Measurements from ENCODE around the gene RGS10. TPM values are rescaled to one million over a fixed set of nuclear protein-coding genes. Genes with fewer than 3 reads are reported as not detected.

Gene RGS10
- total RNA-seq, 1 experiment from 2014 or later: 10.6 TPM

DNA sequence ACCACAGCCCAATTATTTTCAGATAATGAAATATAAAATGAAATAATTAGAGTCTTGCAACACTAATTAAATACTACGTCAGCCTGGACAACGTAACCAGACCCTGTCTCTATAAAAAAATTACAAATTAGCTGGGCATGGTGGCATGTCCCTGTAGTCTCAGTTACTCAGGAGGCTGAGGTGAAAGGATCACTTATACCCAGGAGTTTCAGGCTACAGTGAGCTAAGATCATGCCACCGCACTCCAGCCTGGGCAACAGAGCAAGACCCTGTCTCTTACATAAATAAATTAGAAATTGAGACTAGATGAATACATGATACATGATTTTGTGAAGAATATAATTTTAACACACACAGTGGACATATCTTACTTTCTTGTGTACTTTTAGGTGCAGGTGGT, 35.8 kb upstream of the RGS10 start:
- H3K27me3 Mint-ChIP-seq (ENCODE audit: low read depth): no peaks in the 10 kb centered on the region
- Histone ChIP-seq H3K14ac (ENCODE audit: insufficient read depth, low read length) (no peak overlapping the region), H3K56ac (ENCODE audit: insufficient read length, low read depth, low read length) (no peak overlapping the region), H4K8ac (replicated peaks; ENCODE audit: insufficient read length, low read depth, low read length) (no peak overlapping the region), H4K20me1 (ENCODE audit: control insufficient read depth, insufficient read depth, insufficient read length) (no peaks in the 10 kb centered on the region), H2AK5ac (ENCODE audit: insufficient read length, low read length) (no peak overlapping the region), H3K9me3 (ENCODE audit: control insufficient read depth, low read depth, low read length) (no peaks in the 10 kb centered on the region), H2BK5ac (ENCODE audit: insufficient read length, low read length) (no peak overlapping the region), H3K4me2 (ENCODE audit: insufficient read depth, insufficient read length, low read length) (no peak overlapping the region), H2BK12ac (ENCODE audit: insufficient read length, low read depth, low read length) (no peak overlapping the region), H2AFZ (ENCODE audit: low read length) (no peak overlapping the region), H2BK20ac (ENCODE audit: low read depth, low read length, poor library complexity, severe bottlenecking) (no peak overlapping the region), H3K18ac (ENCODE audit: insufficient read length, low read depth, low read length) (no peak overlapping the region), H3K79me2 (ENCODE audit: insufficient read depth, low read length) (no peaks in the 10 kb centered on the region; the same call in 1 of the 2 replicates), H3K4ac (ENCODE audit: low read depth, low read length) (no peak overlapping the region), H4K5ac (ENCODE audit: insufficient read length, low read depth, low read length) (no peak overlapping the region), H4K91ac (ENCODE audit: insufficient read length, low read depth, low read length) (no peak overlapping the region), H3K23me2 (ENCODE audit: insufficient read length, low read depth, low read length, poor library complexity, severe bottlenecking) (no peaks in the 10 kb centered on the region), H3K4me1 (ENCODE audit: insufficient read depth, low read length) (no peaks in the 10 kb centered on the region), H3K23ac (ENCODE audit: insufficient read length, low read depth, low read length) (no peak overlapping the region), H2BK15ac (ENCODE audit: low read depth, low read length) (no peak overlapping the region), H3T11ph (ENCODE audit: low read length) (no peak overlapping the region), H3K27ac (ENCODE audit: insufficient read length, low read depth, low read length) (no peak overlapping the region), H2BK120ac (ENCODE audit: low read depth, low read length, poor library complexity, severe bottlenecking) (no peak overlapping the region), H3K79me1 (ENCODE audit: insufficient read depth, low read depth, low read length, poor library complexity, severe bottlenecking) (no peaks in the 10 kb centered on the region), H3K9ac (ENCODE audit: extremely low read depth, insufficient read length, low read length) (no peak overlapping the region), H3K27me3 (ENCODE audit: insufficient read depth, low read length) (no peaks in the 10 kb centered on the region)
- no CpG with 5 or more reads among the region's 3 CpGs for WGBS (ENCODE audit: extremely low coverage, insufficient read length, low lambda C conversion rate)
- no peaks in the 10 kb centered on the region for H3K9me3 Mint-ChIP-seq
- H3K27ac Mint-ChIP-seq: no peak overlapping the region
- TF ChIP-seq, protein P1, sequence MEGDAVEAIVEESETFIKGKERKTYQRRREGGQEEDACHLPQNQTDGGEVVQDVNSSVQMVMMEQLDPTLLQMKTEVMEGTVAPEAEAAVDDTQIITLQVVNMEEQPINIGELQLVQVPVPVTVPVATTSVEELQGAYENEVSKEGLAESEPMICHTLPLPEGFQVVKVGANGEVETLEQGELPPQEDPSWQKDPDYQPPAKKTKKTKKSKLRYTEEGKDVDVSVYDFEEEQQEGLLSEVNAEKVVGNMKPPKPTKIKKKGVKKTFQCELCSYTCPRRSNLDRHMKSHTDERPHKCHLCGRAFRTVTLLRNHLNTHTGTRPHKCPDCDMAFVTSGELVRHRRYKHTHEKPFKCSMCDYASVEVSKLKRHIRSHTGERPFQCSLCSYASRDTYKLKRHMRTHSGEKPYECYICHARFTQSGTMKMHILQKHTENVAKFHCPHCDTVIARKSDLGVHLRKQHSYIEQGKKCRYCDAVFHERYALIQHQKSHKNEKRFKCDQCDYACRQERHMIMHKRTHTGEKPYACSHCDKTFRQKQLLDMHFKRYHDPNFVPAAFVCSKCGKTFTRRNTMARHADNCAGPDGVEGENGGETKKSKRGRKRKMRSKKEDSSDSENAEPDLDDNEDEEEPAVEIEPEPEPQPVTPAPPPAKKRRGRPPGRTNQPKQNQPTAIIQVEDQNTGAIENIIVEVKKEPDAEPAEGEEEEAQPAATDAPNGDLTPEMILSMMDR (conservative IDR thresholded peaks at IDR 0.05): no peak
- H3K36me3 Mint-ChIP-seq (ENCODE audit: insufficient read depth in 1 of 3, low read depth in 3 of 3): peaks cover 35 to 69% (median 62%) of the 10 kb centered on the region in 3 experiments; a peak in 6 of 7 replicates
- no peak overlapping the region for H3K4me3 Mint-ChIP-seq
- no peaks in the 10 kb centered on the region for H3K4me1 Mint-ChIP-seq
- DNase-seq: no peak
